OCI-LY7 (cell line): ENCODE measurements around the gene PODXL2. TPM values are rescaled to one million over a fixed set of nuclear protein-coding genes. Genes with fewer than 3 reads are reported as not detected.

Experiments
- BruUV-seq: library from RNA; stranded (reverse); fragments of 400-500 nt; replicated peaks from 2 replicates; lab custom pipeline; 2021; lab: Mats Ljungman, UMichigan
- CTCF ChIA-PET: fragments of 300-600 bp; sonication (Branson Sonifier 250); formaldehyde crosslinking; loops from one replicate; lab custom pipeline; 2022; ENCODE audit warnings: antibody characterized with exemption; ENCODE audit not compliant: unreplicated experiment; lab: Charles Lee
- POLR2A ChIA-PET: fragments of 300-600 bp; sonication (Branson Sonifier 250); formaldehyde crosslinking; loops from one replicate; lab custom pipeline; 2022; ENCODE audit warnings: antibody characterized with exemption; lab: Charles Lee
- DNase-seq: peaks from one replicate; pipeline ENCODE4 v3.0.0-alpha.2; 2015; ENCODE audit warnings: low spot score
- H2AFZ ChIP-seq: fragments of 200-600 bp; sonication (generic), shearing (Covaris generic); 2 replicates; pipeline ENCODE4 v1.6.1; 2014; ENCODE audit warnings: mild to moderate bottlenecking, antibody characterized with exemption, low read length, moderate library complexity
- H3K27ac ChIP-seq: fragments of 200-600 bp; sonication (generic); 2 replicates; pipeline ENCODE4 v1.5.1; 2014; ENCODE audit warnings: mixed run types, low read depth, mild to moderate bottlenecking, moderate library complexity, low read length, inconsistent platforms; ENCODE audit not compliant: poor library complexity, severe bottlenecking
- H3K36me3 ChIP-seq: fragments of 200-600 bp; sonication (generic); 2 replicates; pipeline ENCODE4 v1.6.1; 2014; ENCODE audit warnings: mild to moderate bottlenecking, antibody characterized with exemption, low read length, moderate library complexity, mixed read lengths; ENCODE audit not compliant: insufficient read depth
- H3K4me1 ChIP-seq: fragments of 200-600 bp; sonication (generic); 2 replicates; pipeline ENCODE4 v1.5.1; 2014; ENCODE audit warnings: mild to moderate bottlenecking, low read length; ENCODE audit not compliant: insufficient read depth, poor library complexity, severe bottlenecking
- H3K4me2 ChIP-seq: fragments of 200-600 bp; sonication (generic); 2 replicates; pipeline ENCODE4 v1.6.1; 2014; ENCODE audit warnings: mild to moderate bottlenecking, low read length
- H3K4me3 ChIP-seq: fragments of 200-600 bp; sonication (generic); 2 replicates; pipeline ENCODE4 v1.5.1; 2014; ENCODE audit warnings: mild to moderate bottlenecking, low read depth, low read length; ENCODE audit not compliant: poor library complexity, severe bottlenecking
- H3K79me2 ChIP-seq: fragments of 200-600 bp; sonication (generic); 2 replicates; pipeline ENCODE4 v1.6.1; 2016; ENCODE audit warnings: low read depth, mild to moderate bottlenecking, low read length, moderate library complexity, mixed read lengths; ENCODE audit not compliant: insufficient read depth
- H3K9me2 ChIP-seq: fragments of 200-600 bp; sonication (generic); 2 replicates; pipeline ENCODE4 v1.6.1; 2016; ENCODE audit warnings: mild to moderate bottlenecking, low read length, mixed read lengths; ENCODE audit not compliant: insufficient read depth
- H3K9me3 ChIP-seq: fragments of 200-600 bp; sonication (generic); 2 replicates; pipeline ENCODE4 v1.6.1; 2014; ENCODE audit warnings: mild to moderate bottlenecking, mixed run types, low read length, mixed read lengths
- H4K20me1 ChIP-seq: fragments of 200-600 bp; sonication (generic); 2 replicates; pipeline ENCODE4 v1.6.1; 2014; ENCODE audit warnings: mild to moderate bottlenecking, antibody characterized with exemption, low read length, moderate library complexity, mixed read lengths; ENCODE audit not compliant: insufficient read depth
- CTCF ChIP-seq: fragments of 200-600 bp; sonication (generic); conservative IDR thresholded peaks from 2 replicates; pipeline ENCODE4 v1.5.1; 2014; ENCODE audit warnings: mild to moderate bottlenecking, antibody characterized with exemption, low read length, moderate library complexity, mixed read lengths
- EZH2phosphoT487 ChIP-seq: fragments of 200-600 bp; sonication (generic); IDR thresholded peaks from 2 replicates; pipeline ENCODE4 v1.6.1; 2018; ENCODE audit warnings: low read depth, borderline replicate concordance, mild to moderate bottlenecking, mixed run types, antibody characterized with exemption, low read length, moderate library complexity, mixed read lengths
- intact Hi-C: fragments of 100-400 bp; cut with micrococcal nuclease; formaldehyde crosslinking; loops from one replicate; pipeline ENCODE4 v1.10.0; 2022; ENCODE audit not compliant: unreplicated experiment
- total RNA-seq, 2 experiments: library from RNA; depleted of rRNA in 1 of 2; stranded (reverse); fragments of >200 nt in 1 of 2; shearing (Covaris generic) in 1 of 2; gene quantifications; 2 replicates each; pipeline ENCODE4 v1.2.3, GENCODE V29; 2014 to 2022

Gene PODXL2
- total RNA-seq, 2 experiments from 2014 or later, result 16.1 to 29.4 TPM

- no peak overlapping the region for H2AFZ ChIP-seq
- H3K36me3 ChIP-seq, result peaks cover 25% of the 10 kb centered on the region; the same call in 1 of the 2 replicates
- no peaks in the 10 kb centered on the region for H3K79me2 ChIP-seq
- H4K20me1 ChIP-seq, result no peaks in the 10 kb centered on the region
- no peaks in the 10 kb centered on the region for H3K9me2 ChIP-seq
- POLR2A ChIA-PET, result no interaction called here
- intact Hi-C loops, result loop anchor here (2.0 kb wide), 1 partner anchor 139 kb away; no protein-coding TSS in a partner anchor
- 0 out of 2 replicates have a peak, but pooled peaks cover 7% of the 10 kb centered on the region for H3K9me3 ChIP-seq
- TF ChIP-seq EZH2phosphoT487, result no peak
- TF ChIP-seq CTCF, result no peak
- no TSS peak for BruUV-seq
- H3K27ac ChIP-seq, result no peak overlapping the region
- no peak overlapping the region for H3K4me2 ChIP-seq
- peaks cover 5% of the 10 kb centered on the region for H3K4me1 ChIP-seq
- no peak overlapping the region for H3K4me3 ChIP-seq
- no peak for DNase-seq
- CTCF ChIA-PET, result no interaction called here
Observed at GRCh38 chr3:127691974-127692373, 63.0 kb downstream of the PODXL2 start.

- Histone ChIP-seq H2AFZ (no peak overlapping the region), H3K4me2 (no peak overlapping the region), H3K9me3 (no peaks in the 10 kb centered on the region), H3K9me2 (no peaks in the 10 kb centered on the region), H3K4me1 (peaks cover 13% of the 10 kb centered on the region), H4K20me1 (no peaks in the 10 kb centered on the region), H3K4me3 (no peak overlapping the region), H3K27ac (no peak overlapping the region), H3K79me2 (no peaks in the 10 kb centered on the region), H3K36me3 (peaks cover 25% of the 10 kb centered on the region; the same call in 1 of the 2 replicates)
- TF ChIP-seq EZH2phosphoT487, result no peak
- no peak for TF ChIP-seq CTCF
- intact Hi-C loops, result no loop called here
- no peak for DNase-seq
- BruUV-seq, result no TSS peak
- CTCF ChIA-PET, result no interaction called here
- POLR2A ChIA-PET, result no interaction called here
Observed at GRCh38 chr3:127692501-127693335, 63.7 kb downstream of the PODXL2 start.

- peaks cover 25% of the 10 kb centered on the region; the same call in 1 of the 2 replicates for H3K36me3 ChIP-seq
- POLR2A ChIA-PET, result no interaction called here
- intact Hi-C loops, result no loop called here
- no peak overlapping the region for H3K4me3 ChIP-seq
- TF ChIP-seq EZH2phosphoT487 (no peak), CTCF (no peak)
- no peak overlapping the region for H3K27ac ChIP-seq
- no peak overlapping the region for H2AFZ ChIP-seq
- no peaks in the 10 kb centered on the region for H3K9me3 ChIP-seq
- DNase-seq, result no peak
- no peaks in the 10 kb centered on the region for H4K20me1 ChIP-seq
- CTCF ChIA-PET, result no interaction called here
- H3K4me1 ChIP-seq, result peaks cover 14% of the 10 kb centered on the region
- no peak overlapping the region for H3K4me2 ChIP-seq
- H3K79me2 ChIP-seq, result no peaks in the 10 kb centered on the region
- no TSS peak for BruUV-seq
- H3K9me2 ChIP-seq, result no peaks in the 10 kb centered on the region
Observed at GRCh38 chr3:127693336-127693843, 64.4 kb downstream of the PODXL2 start.
